HG02642 (cell line): ENCODE data around the gene BMPER.

Experiments
- ATAC-seq: cut with Tn5 transposase; IDR thresholded peaks from one replicate; pipeline ENCODE4 v1.9.1; 2021; ENCODE audit warnings: mild to moderate bottlenecking; ENCODE audit not compliant: unreplicated experiment, poor library complexity

The BMPER gene

GRCh38 chr7:33905389-33906032, at the start of gene BMPER:
Gene BMPER, plus strand, starts transcription at chr7:33905539. Its CDS starts 75 bp downstream, at chr7:33905614.
- ATAC-seq = no peak

GRCh38 chr7:33861947-33862346, 43.4 kb upstream of the BMPER start:
- ATAC-seq = no peak

- no peak for ATAC-seq
Measured at GRCh38 chr7:33862946-33863814, 42.2 kb upstream of the BMPER start.

GRCh38 chr7:33868166-33868565, 37.2 kb upstream of the BMPER start:
- ATAC-seq = no peak

GRCh38 chr7:33869176-33869575, 36.2 kb upstream of the BMPER start:
- ATAC-seq = no peak

GRCh38 chr7:33870120-33870519, 35.2 kb upstream of the BMPER start:
- ATAC-seq = no peak

GRCh38 chr7:33872870-33873269, 32.5 kb upstream of the BMPER start:
- ATAC-seq = no peak

GRCh38 chr7:33873518-33873917, 31.8 kb upstream of the BMPER start:
- no peak for ATAC-seq

- ATAC-seq = no peak
Measured at GRCh38 chr7:33873981-33874750, 31.2 kb upstream of the BMPER start.

- no peak for ATAC-seq
Measured at GRCh38 chr7:33874943-33875342, 30.4 kb upstream of the BMPER start.

GRCh38 chr7:33876596-33877274, 28.6 kb upstream of the BMPER start:
- ATAC-seq = no peak

- no peak for ATAC-seq
Measured at GRCh38 chr7:33880787-33881186, 24.6 kb upstream of the BMPER start.

- no peak for ATAC-seq
Measured at GRCh38 chr7:33881316-33881715, 24.0 kb upstream of the BMPER start.

- no peak for ATAC-seq
Measured at GRCh38 chr7:33882040-33882837, 23.1 kb upstream of the BMPER start.

GRCh38 chr7:33882950-33883670, 22.2 kb upstream of the BMPER start:
- ATAC-seq = no peak

- ATAC-seq = no peak
Measured at GRCh38 chr7:33883671-33883965, 21.7 kb upstream of the BMPER start.

- no peak for ATAC-seq
Measured at GRCh38 chr7:33885290-33886148, 19.8 kb upstream of the BMPER start.

GRCh38 chr7:33886149-33886623, 19.2 kb upstream of the BMPER start:
- no peak for ATAC-seq
